Activated CD8-positive, alpha-beta T cell treated with anti-CD3 and anti-CD28 coated beads, Interleukin-2, amount 10 ng/mL, durations not matched to agents 7 days and 5 days (primary cell): ENCODE data around the gene ABHD5. TPM values are rescaled to one million over a fixed set of nuclear protein-coding genes. Genes with fewer than 3 reads are reported as not detected.

Experiments
- ATAC-seq: fragments of 150-1000 bp; cut with Tn5 transposase; one replicate; pipeline ENCODE4 v1.10.0; 2021; ENCODE audit warnings: moderate library complexity
- CTCF ChIA-PET: fragments of 350-600 bp; sonication (Branson Sonifier 250); formaldehyde crosslinking; loops from one replicate; lab custom pipeline; 2021; ENCODE audit warnings: antibody characterized with exemption; lab: Charles Lee
- POLR2A ChIA-PET: fragments of 350-600 bp; sonication (Branson Sonifier 250); formaldehyde crosslinking; loops from one replicate; lab custom pipeline; 2021; ENCODE audit warnings: antibody characterized with exemption; lab: Charles Lee
- DNase-seq: peaks from one replicate; pipeline ENCODE4 v3.0.0-alpha.2; 2020
- H3K27ac Mint-ChIP-seq: one replicate; pipeline ENCODE4 v1.8.0; 2021; ENCODE audit warnings: mild to moderate bottlenecking, mixed read lengths
- H3K27me3 Mint-ChIP-seq: one replicate; pipeline ENCODE4 v1.8.0; 2021; ENCODE audit warnings: low read depth, mixed read lengths
- H3K36me3 Mint-ChIP-seq: one replicate; pipeline ENCODE4 v1.8.0; 2021; ENCODE audit warnings: low read depth, mixed read lengths
- H3K4me1 Mint-ChIP-seq: one replicate; pipeline ENCODE4 v1.8.0; 2021; ENCODE audit warnings: low read depth, mixed read lengths
- H3K4me3 Mint-ChIP-seq: one replicate; pipeline ENCODE4 v1.8.0; 2021; ENCODE audit warnings: mild to moderate bottlenecking, mixed read lengths
- H3K9me3 Mint-ChIP-seq: one replicate; pipeline ENCODE4 v1.8.0; 2022; ENCODE audit warnings: mixed read lengths; ENCODE audit not compliant: insufficient read depth
- total RNA-seq, 2 experiments: library from RNA; stranded (reverse); gene quantifications; one replicate each; pipeline ENCODE4 v1.2.3, GENCODE V29; 2021

The ABHD5 gene
- total RNA-seq, 2 experiments from 2014 or later: 12.5 to 14.1 TPM

GRCh38 chr3:43776101-43776500, 85.4 kb downstream of the ABHD5 start:
- H3K36me3 Mint-ChIP-seq: no peaks in the 10 kb centered on the region
- no peaks in the 10 kb centered on the region for H3K9me3 Mint-ChIP-seq
- peaks cover 4% of the 10 kb centered on the region for H3K27me3 Mint-ChIP-seq
- H3K4me3 Mint-ChIP-seq: no peak overlapping the region
- peaks cover 5% of the 10 kb centered on the region for H3K4me1 Mint-ChIP-seq
- ChIA-PET POLR2A (no interaction called here), CTCF (no interaction called here)
- no peak overlapping the region for H3K27ac Mint-ChIP-seq
- no peak for DNase-seq
- ATAC-seq: no peak

GRCh38 chr3:43779850-43780249, 89.1 kb downstream of the ABHD5 start:
- H3K27me3 Mint-ChIP-seq: peaks cover 3% of the 10 kb centered on the region
- no peak overlapping the region for H3K4me3 Mint-ChIP-seq
- no peaks in the 10 kb centered on the region for H3K9me3 Mint-ChIP-seq
- no peaks in the 10 kb centered on the region for H3K36me3 Mint-ChIP-seq
- CTCF ChIA-PET: interaction anchor here (1.1 kb wide), 1 partner anchor 11 kb away, joined by 3 read pairs; no protein-coding TSS in a partner anchor
- no peak for ATAC-seq
- DNase-seq: no peak
- no peak overlapping the region for H3K27ac Mint-ChIP-seq
- H3K4me1 Mint-ChIP-seq: no peaks in the 10 kb centered on the region
- POLR2A ChIA-PET: no interaction called here

- DNase-seq (no peak), ATAC-seq (no peak)
- Mint-ChIP-seq H3K36me3 (no peaks in the 10 kb centered on the region), H3K4me1 (no peaks in the 10 kb centered on the region), H3K27me3 (no peaks in the 10 kb centered on the region), H3K4me3 (no peak overlapping the region), H3K9me3 (no peaks in the 10 kb centered on the region), H3K27ac (no peak overlapping the region)
- CTCF ChIA-PET: no interaction called here
- POLR2A ChIA-PET: no interaction called here
Measured at GRCh38 chr3:43782541-43782940, 91.8 kb downstream of the ABHD5 start.

Other genes starting within 250 kb of the ABHD5 start
- gene ANO10, start 68.9 kb upstream of the ABHD5 start, total RNA-seq: 10 to 100 TPM in 1 of 2 experiments, 1 to 10 TPM in 1; 9.5 to 12.9 TPM